ENCODE measurements around the gene PYCR2.
"Not testable (repeated sequence)": the region's sequence is repeated elsewhere in the genome, so short reads cannot be mapped to it uniquely, and the experiment has no call there.

PYCR2 gene
- total RNA-seq, result 10.8 to 69.2 (median 44.6) reads per million in 9 experiments

- no peaks in the 10 kb centered on the region for H3K9me3 Mint-ChIP-seq
- no peaks in the 10 kb centered on the region for H3K27me3 Mint-ChIP-seq
- DNase-seq (peak; percentile 91 to 95 (median 94)), ATAC-seq (replicated peaks) (peak; percentile 97)
- H3K4me1 Mint-ChIP-seq (ENCODE audit: low read depth in 2 of 2), result peaks cover 11 to 21% of the 10 kb centered on the region in 2 donors
- H3K27ac Mint-ChIP-seq, result peak within 1 kb of the TSS; percentile 97
- peak within 1 kb of the TSS; percentile 96 to 97 for H3K4me3 Mint-ChIP-seq
- peaks cover 27% of the 10 kb centered on the region for H3K36me3 Mint-ChIP-seq (ENCODE audit: insufficient read depth)
Measured at GRCh38 chr1:225923692-225924555, at the start of gene PYCR2. Gene PYCR2, minus strand, starts transcription at chr1:225924250. Its CDS starts 140 bp downstream, at chr1:225924110.

GRCh38 chr1:225973158-225973557, 49.1 kb upstream of the PYCR2 start:
- no peak for ATAC-seq (replicated peaks)
- Mint-ChIP-seq H3K4me1 (ENCODE audit: low read depth in 2 of 2) (peaks cover 4 to 5% of the 10 kb centered on the region in 2 donors), H3K27ac (no peak overlapping the region), H3K9me3 (no peaks in the 10 kb centered on the region), H3K4me3 (no peak overlapping the region), H3K36me3 (ENCODE audit: insufficient read depth) (peaks cover 19% of the 10 kb centered on the region), H3K27me3 (no peaks in the 10 kb centered on the region)
- DNase-seq, result no peak

- Mint-ChIP-seq H3K4me1 (ENCODE audit: low read depth in 2 of 2) (peaks cover 4 to 5% of the 10 kb centered on the region in 2 donors), H3K36me3 (ENCODE audit: insufficient read depth) (peaks cover 14% of the 10 kb centered on the region), H3K27me3 (no peaks in the 10 kb centered on the region), H3K4me3 (no peak overlapping the region), H3K27ac (no peak overlapping the region), H3K9me3 (no peaks in the 10 kb centered on the region)
- DNase-seq (no peak), ATAC-seq (replicated peaks) (no peak)
Measured at GRCh38 chr1:225972344-225973152, 48.5 kb upstream of the PYCR2 start.

GRCh38 chr1:225970592-225971157, 46.6 kb upstream of the PYCR2 start:
- not testable (repeated sequence) for DNase-seq; H3K9me3 Mint-ChIP-seq; H3K4me3 Mint-ChIP-seq; H3K27me3 Mint-ChIP-seq; H3K27ac Mint-ChIP-seq; H3K36me3 Mint-ChIP-seq (ENCODE audit: insufficient read depth); ATAC-seq (replicated peaks); H3K4me1 Mint-ChIP-seq (ENCODE audit: low read depth in 2 of 2)

GRCh38 chr1:225969751-225970150, 45.7 kb upstream of the PYCR2 start:
- not testable (repeated sequence) for H3K36me3 Mint-ChIP-seq (ENCODE audit: insufficient read depth)

GRCh38 chr1:225965231-225965630, 41.2 kb upstream of the PYCR2 start:
- Mint-ChIP-seq H3K9me3 (no peaks in the 10 kb centered on the region), H3K27ac (no peak overlapping the region), H3K27me3 (peaks cover 11 to 16% of the 10 kb centered on the region in 2 donors), H3K4me3 (no peak overlapping the region), H3K36me3 (ENCODE audit: insufficient read depth) (peaks cover 3% of the 10 kb centered on the region), H3K4me1 (ENCODE audit: low read depth in 2 of 2) (peaks cover 3 to 4% of the 10 kb centered on the region in 2 donors)
- DNase-seq (no peak), ATAC-seq (replicated peaks) (no peak)

More at GRCh38 chr1:225969751-225970150, 45.7 kb upstream of the PYCR2 start:
- not testable (repeated sequence) for H3K9me3 Mint-ChIP-seq; H3K4me1 Mint-ChIP-seq (ENCODE audit: low read depth in 2 of 2); H3K27me3 Mint-ChIP-seq; DNase-seq; ATAC-seq (replicated peaks); H3K4me3 Mint-ChIP-seq; H3K27ac Mint-ChIP-seq

GRCh38 chr1:225963735-225964530, 39.9 kb upstream of the PYCR2 start:
- Mint-ChIP-seq H3K27ac (no peak overlapping the region), H3K4me1 (ENCODE audit: low read depth in 2 of 2) (peaks cover 3 to 4% of the 10 kb centered on the region in 2 donors), H3K4me3 (no peak overlapping the region), H3K27me3 (peaks cover 11 to 16% of the 10 kb centered on the region in 2 donors), H3K9me3 (no peaks in the 10 kb centered on the region), H3K36me3 (ENCODE audit: insufficient read depth) (peaks cover 3% of the 10 kb centered on the region)
- ATAC-seq (replicated peaks) (no peak), DNase-seq (no peak)

GRCh38 chr1:225962440-225962975, 38.5 kb upstream of the PYCR2 start:
- Mint-ChIP-seq H3K4me1 (ENCODE audit: low read depth in 2 of 2) (peaks cover 3 to 4% of the 10 kb centered on the region in 2 donors), H3K9me3 (no peaks in the 10 kb centered on the region), H3K36me3 (ENCODE audit: insufficient read depth) (peaks cover 3% of the 10 kb centered on the region), H3K4me3 (no peak overlapping the region), H3K27me3 (peaks cover 16 to 19% of the 10 kb centered on the region in 2 donors), H3K27ac (no peak overlapping the region)
- ATAC-seq (replicated peaks), result peak; percentile 74
- peak; percentile 46 to 51 (median 49) for DNase-seq

- no peaks in the 10 kb centered on the region for H3K9me3 Mint-ChIP-seq
- DNase-seq, result no peak
- ATAC-seq (replicated peaks), result no peak
- H3K4me1 Mint-ChIP-seq (ENCODE audit: low read depth in 2 of 2), result peaks cover 3 to 4% of the 10 kb centered on the region in 2 donors
- no peak overlapping the region for H3K4me3 Mint-ChIP-seq
- H3K36me3 Mint-ChIP-seq (ENCODE audit: insufficient read depth), result peaks cover 5% of the 10 kb centered on the region
- peaks cover 12 to 23% of the 10 kb centered on the region in 2 donors for H3K27me3 Mint-ChIP-seq
- no peak overlapping the region for H3K27ac Mint-ChIP-seq
Measured at GRCh38 chr1:225961659-225962439, 37.8 kb upstream of the PYCR2 start.

GRCh38 chr1:225958041-225958440, 34.0 kb upstream of the PYCR2 start:
- Mint-ChIP-seq H3K27me3 (peaks cover 19 to 44% of the 10 kb centered on the region in 2 donors), H3K36me3 (ENCODE audit: insufficient read depth) (peaks cover 3% of the 10 kb centered on the region), H3K27ac (no peak overlapping the region), H3K9me3 (no peaks in the 10 kb centered on the region), H3K4me1 (ENCODE audit: low read depth in 2 of 2) (peaks cover 3 to 4% of the 10 kb centered on the region in 2 donors), H3K4me3 (no peak overlapping the region)
- DNase-seq, result no peak
- no peak for ATAC-seq (replicated peaks)

GRCh38 chr1:225954753-225955152, 30.7 kb upstream of the PYCR2 start:
- H3K4me3 Mint-ChIP-seq, result no peak overlapping the region
- H3K27ac Mint-ChIP-seq, result no peak overlapping the region
- no peak for DNase-seq
- peaks cover 0 to 1% of the 10 kb centered on the region in 2 donors for H3K4me1 Mint-ChIP-seq (ENCODE audit: low read depth in 2 of 2)
- ATAC-seq (replicated peaks), result no peak
- H3K27me3 Mint-ChIP-seq, result peaks cover 28 to 64% of the 10 kb centered on the region in 2 donors
- no peaks in the 10 kb centered on the region for H3K9me3 Mint-ChIP-seq
- peaks cover 3% of the 10 kb centered on the region for H3K36me3 Mint-ChIP-seq (ENCODE audit: insufficient read depth)

GRCh38 chr1:225953315-225953714, 29.3 kb upstream of the PYCR2 start:
- H3K36me3 Mint-ChIP-seq (ENCODE audit: insufficient read depth), result peaks cover 3% of the 10 kb centered on the region
- DNase-seq (no peak), ATAC-seq (replicated peaks) (no peak)
- no peaks in the 10 kb centered on the region for H3K9me3 Mint-ChIP-seq
- H3K4me1 Mint-ChIP-seq (ENCODE audit: low read depth in 2 of 2), result peaks cover 0 to 1% of the 10 kb centered on the region in 2 donors
- peaks cover 39 to 76% of the 10 kb centered on the region in 2 donors for H3K27me3 Mint-ChIP-seq
- H3K27ac Mint-ChIP-seq, result no peak overlapping the region
- H3K4me3 Mint-ChIP-seq, result no peak overlapping the region
